T47D (cell line): ENCODE data around the gene MAP10.

Source experiments
- DNase-seq, 2 experiments: peaks; one replicate each; pipeline versions ENCODE4 v3.0.0 to v3.0.0-alpha.2; 2011 to 2012; ENCODE audit warnings: low read depth in 1 of 2, low spot score in 1 of 2
- JUND ChIP-seq: IDR thresholded peaks from 2 replicates; pipeline ENCODE4 v1.6.1; 2012; ENCODE audit warnings: low read depth
- in situ Hi-C: cut with HindIII; loops from 2 replicates; pipeline ENCODE4 v1.10.0; 2016; ENCODE audit warnings: low sequenced_read_pairs, low pct_unique_long_range_greater_than_20kb

Gene MAP10

DNA sequence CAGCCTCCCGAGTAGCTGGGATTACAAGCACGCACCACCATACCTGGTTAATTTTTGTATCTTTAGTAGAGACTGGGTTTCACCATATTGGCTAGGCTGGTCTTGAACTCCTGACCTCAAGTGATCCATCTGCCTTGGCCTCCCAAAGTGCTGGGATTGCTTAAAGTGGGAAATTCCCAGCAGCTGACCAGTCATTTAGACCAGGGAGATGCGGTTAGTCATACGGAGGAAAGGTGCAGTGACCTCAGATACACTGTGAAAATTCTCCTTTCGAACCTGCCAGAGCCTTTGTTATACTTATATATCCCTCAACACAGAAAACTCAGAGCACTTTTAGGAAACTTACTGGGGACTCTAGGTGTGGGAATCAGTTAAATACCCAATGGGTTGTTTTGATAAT, 39.6 kb downstream of the MAP10 start:
- TF ChIP-seq JUND, result no peak
- in situ Hi-C loops, result no loop called here
- no peak for DNase-seq

DNA sequence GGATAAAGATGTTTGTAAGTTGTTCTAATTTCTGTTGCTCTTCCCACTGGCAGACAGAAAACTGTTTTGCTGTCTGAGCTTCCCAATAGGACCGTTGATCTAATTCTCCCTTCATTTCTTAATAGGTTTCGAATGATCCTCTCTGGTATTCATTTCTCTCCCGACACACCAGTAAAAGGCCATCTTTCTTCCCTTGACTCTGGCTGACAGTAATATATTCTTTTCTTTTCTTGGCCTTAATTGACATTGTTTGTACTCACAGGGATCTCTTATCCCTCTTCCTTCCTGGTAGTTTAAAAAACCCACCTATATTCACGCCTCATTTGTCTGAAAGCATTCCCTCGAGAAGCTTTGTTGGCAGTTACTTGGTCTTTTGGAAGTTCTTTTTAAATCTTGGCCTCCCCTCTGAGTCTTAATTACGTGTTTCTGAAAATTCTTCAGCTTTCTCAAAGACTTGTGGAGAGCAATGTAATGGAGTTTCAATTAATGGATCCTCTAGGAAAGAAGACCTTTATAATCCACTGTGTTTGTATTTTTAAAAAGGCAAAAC, 40.3 kb downstream of the MAP10 start:
- no peak for TF ChIP-seq JUND
- in situ Hi-C loops, result no loop called here
- no peak for DNase-seq

DNA sequence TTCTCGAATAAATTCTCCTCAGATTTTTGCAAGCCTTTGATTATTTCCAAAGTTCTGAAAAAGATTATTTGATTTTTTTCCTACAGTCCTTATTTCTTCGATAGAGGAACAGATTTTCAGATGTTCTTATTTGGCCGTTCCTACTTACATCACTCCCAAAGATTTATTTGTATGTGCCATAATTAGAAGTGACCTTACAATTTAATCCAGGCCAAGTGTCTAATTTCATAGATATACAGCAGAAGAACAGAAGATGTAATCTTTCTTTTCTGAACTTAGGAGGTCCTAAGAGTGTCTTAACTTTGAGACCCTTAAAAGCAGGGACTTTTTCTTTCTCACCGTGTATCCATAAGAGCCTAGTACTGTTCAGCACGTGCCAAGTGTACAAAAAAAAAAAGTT, 46.3 kb downstream of the MAP10 start:
- in situ Hi-C loops, result no loop called here
- no peak for DNase-seq
- TF ChIP-seq JUND, result no peak

DNA sequence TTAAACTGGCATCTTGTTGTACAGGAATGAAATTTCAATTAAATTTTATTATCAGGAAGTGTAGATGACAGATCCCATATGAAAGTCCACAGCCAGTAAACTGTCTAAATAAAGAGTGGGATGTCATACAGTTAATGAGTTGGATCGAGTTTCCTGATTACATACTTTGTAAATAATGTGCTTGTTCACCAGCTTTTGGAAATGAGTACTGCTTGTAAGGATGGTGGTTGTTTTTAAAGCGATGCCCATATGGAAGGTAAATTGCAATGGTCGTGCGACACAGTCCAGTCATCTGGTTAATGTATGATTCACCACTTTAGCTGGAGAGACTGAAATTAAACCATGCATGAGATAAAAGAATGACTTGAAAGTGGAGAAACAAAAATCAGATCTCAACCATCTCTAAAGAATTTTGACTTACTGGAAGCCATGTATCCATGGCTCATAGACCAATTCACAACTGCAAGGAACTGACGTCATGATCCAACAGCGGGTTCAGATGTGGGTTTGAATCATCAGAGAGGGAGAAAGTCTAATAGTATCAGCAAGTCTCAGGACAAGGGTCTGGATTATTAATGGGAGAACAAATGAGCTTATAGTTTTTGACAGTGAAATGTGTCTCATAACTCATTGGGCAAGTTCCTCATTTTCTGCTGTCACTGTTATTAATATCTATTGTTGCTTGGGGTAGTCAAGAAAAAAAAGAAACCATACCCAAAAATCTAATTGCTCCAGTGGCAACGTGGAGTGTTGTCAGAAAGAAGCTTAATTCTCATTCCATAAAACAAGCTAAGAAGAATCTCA, 49.0 kb downstream of the MAP10 start:
- DNase-seq, result peak in 1 of 2 experiments; percentile 60
- in situ Hi-C loops, result no loop called here
- TF ChIP-seq JUND, result peak; percentile 78; the same call in 1 of the 2 replicates

DNA sequence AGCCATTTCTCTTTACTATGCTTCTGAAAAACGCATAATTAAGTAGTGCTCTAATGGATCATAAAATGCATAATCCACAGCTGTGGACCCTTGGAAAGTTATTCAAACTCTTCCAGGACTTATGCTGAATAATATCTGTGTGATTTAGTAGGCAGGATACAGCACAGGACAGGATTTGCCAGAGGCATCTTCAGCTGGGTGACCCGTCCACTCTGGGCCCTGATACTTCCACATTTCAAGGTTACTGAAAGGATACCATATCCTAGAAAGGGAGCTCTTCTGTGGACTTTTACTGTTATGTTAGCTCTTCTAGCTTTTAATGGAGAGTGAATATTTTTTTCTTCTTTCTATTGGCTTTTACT, 49.6 kb downstream of the MAP10 start:
- no peak for TF ChIP-seq JUND

DNA sequence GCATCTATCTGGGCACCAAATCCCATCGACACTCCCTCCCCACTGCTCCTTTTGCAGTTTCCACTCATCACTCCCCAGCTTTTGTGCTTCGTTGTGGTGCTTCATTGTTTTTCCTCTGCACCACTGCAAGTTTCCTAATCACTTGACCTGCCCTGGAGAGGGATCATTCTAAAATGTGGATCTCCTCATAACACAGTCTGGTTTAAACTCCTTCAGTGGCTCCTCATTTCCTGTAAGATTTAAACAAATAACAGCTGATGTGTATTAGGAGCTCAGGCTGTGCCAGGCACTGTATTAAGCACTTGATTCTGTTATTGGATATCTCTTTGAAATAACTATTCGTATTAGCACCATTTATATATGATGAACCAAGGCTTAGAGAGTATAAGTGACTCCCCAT, 51.3 kb downstream of the MAP10 start:
- in situ Hi-C loops, result no loop called here
- TF ChIP-seq JUND, result no peak
- no peak for DNase-seq

More for the DNA sequence above, 49.6 kb downstream of the MAP10 start:
- in situ Hi-C loops, result no loop called here
- no peak for DNase-seq
